IMR-90 (cell line): ENCODE results near the gene DIPK1A. TPM values are rescaled to one million over a fixed set of nuclear protein-coding genes. Genes with fewer than 3 reads are reported as not detected.

Experiments used
- ATAC-seq: fragments of 200-7000 bp; cut with Tn5 transposase; 2 replicates; pipeline ENCODE4 v1.9.1; 2020; ENCODE audit warnings: low read depth, mild to moderate bottlenecking, moderate library complexity
- BruUV-seq: library from RNA; stranded (reverse); fragments of 400-500 nt; replicated peaks from 2 replicates; lab custom pipeline; 2021; lab: Mats Ljungman, UMichigan
- CTCF ChIA-PET: fragments of 300-600 bp; formaldehyde crosslinking; extraction: SDS; loops from one replicate; lab custom pipeline; 2021; ENCODE audit warnings: antibody characterized with exemption; lab: Yijun Ruan, JAX
- POLR2A ChIA-PET: fragments of 300-600 bp; sonication (Branson Sonifier 250); formaldehyde crosslinking; loops from one replicate; lab custom pipeline; 2022; ENCODE audit warnings: antibody characterized with exemption; ENCODE audit not compliant: unreplicated experiment; lab: Charles Lee
- DNase-seq: peaks from one replicate; pipeline ENCODE4 v3.0.0; 2013
- H2AFZ ChIP-seq: replicated peaks from 2 replicates; pipeline ENCODE3; 2013; ENCODE audit warnings: low read length, mild to moderate bottlenecking; ENCODE audit not compliant: poor library complexity
- H2AK5ac ChIP-seq: 2 replicates; pipeline ENCODE4 v1.6.1; 2013; ENCODE audit warnings: low read depth, low read length, inconsistent platforms
- H2AK9ac ChIP-seq: replicated peaks from 2 replicates; pipeline ENCODE3; 2013; ENCODE audit warnings: mild to moderate bottlenecking, low read depth, low read length, moderate library complexity; ENCODE audit not compliant: poor library complexity
- H2BK120ac ChIP-seq: 2 replicates; pipeline ENCODE4 v1.6.1; 2013; ENCODE audit warnings: low read depth, low read length, inconsistent platforms
- H2BK15ac ChIP-seq: 3 replicates; pipeline ENCODE4 v1.6.1; 2013; ENCODE audit warnings: low read depth, low read length, inconsistent platforms
- H2BK20ac ChIP-seq: 2 replicates; pipeline ENCODE4 v1.6.1; 2013; ENCODE audit warnings: low read depth, mild to moderate bottlenecking, inconsistent platforms, low read length, moderate library complexity
- H2BK5ac ChIP-seq: 2 replicates; pipeline ENCODE4 v1.6.1; 2013; ENCODE audit warnings: mild to moderate bottlenecking, low read depth, low read length, inconsistent platforms; ENCODE audit not compliant: poor library complexity, severe bottlenecking
- H3K14ac ChIP-seq: replicated peaks from 2 replicates; pipeline ENCODE4 v1.6.1; 2013; ENCODE audit warnings: low read depth, low read length, inconsistent platforms
- H3K18ac ChIP-seq: 2 replicates; pipeline ENCODE4 v1.6.1; 2013; ENCODE audit warnings: low read depth, low read length, control low read depth
- H3K23ac ChIP-seq: 2 replicates; pipeline ENCODE4 v1.6.1; 2013; ENCODE audit warnings: low read depth, low read length, inconsistent platforms
- H3K27ac ChIP-seq: 2 replicates; pipeline ENCODE4 v1.5.1; 2013; ENCODE audit warnings: mild to moderate bottlenecking, control low read depth, low read length; ENCODE audit not compliant: insufficient read depth
- H3K27me3 ChIP-seq: 2 replicates; pipeline ENCODE4 v1.6.1; 2013; ENCODE audit warnings: low read length; ENCODE audit not compliant: control insufficient read depth, insufficient read depth
- H3K36me3 ChIP-seq: 2 replicates; pipeline ENCODE4 v1.6.1; 2013; ENCODE audit warnings: low read length, mixed read lengths; ENCODE audit not compliant: control insufficient read depth, insufficient read depth
- H3K4ac ChIP-seq: 2 replicates; pipeline ENCODE4 v1.6.1; 2013; ENCODE audit warnings: low read depth, low read length, inconsistent platforms
- H3K4me1 ChIP-seq: 2 replicates; pipeline ENCODE4 v1.6.1; 2013; ENCODE audit warnings: low read length, mixed read lengths; ENCODE audit not compliant: control insufficient read depth, insufficient read depth
- H3K4me2 ChIP-seq: 2 replicates; pipeline ENCODE4 v1.6.1; 2013; ENCODE audit warnings: low read depth, mild to moderate bottlenecking, control low read depth, low read length, moderate library complexity
- H3K4me3 ChIP-seq: 2 replicates; pipeline ENCODE4 v1.5.1; 2013; ENCODE audit warnings: low read depth, mild to moderate bottlenecking, control low read depth, low read length, moderate library complexity; ENCODE audit not compliant: insufficient read depth
- H3K56ac ChIP-seq: 2 replicates; pipeline ENCODE4 v1.6.1; 2013; ENCODE audit warnings: low read length, inconsistent platforms; ENCODE audit not compliant: insufficient read depth; ENCODE audit errors: extremely low read depth
- H3K79me1 ChIP-seq, 2 experiments: 2 replicates each; pipeline ENCODE4 v1.6.1; 2013; ENCODE audit warnings: low read length in 2 of 2, inconsistent platforms in 1 of 2, low read depth in 1 of 2
- H3K9ac ChIP-seq: 2 replicates; pipeline ENCODE4 v1.6.1; 2013; ENCODE audit warnings: low read depth, low read length, control low read depth
- H3K9me1 ChIP-seq: 2 replicates; pipeline ENCODE4 v1.6.1; 2013; ENCODE audit warnings: low read length, inconsistent platforms; ENCODE audit not compliant: insufficient read depth
- H3K9me3 ChIP-seq: 2 replicates; pipeline ENCODE4 v1.6.1; 2013; ENCODE audit warnings: low read length; ENCODE audit not compliant: control insufficient read depth, insufficient read depth
- H4K20me1 ChIP-seq: 2 replicates; pipeline ENCODE4 v1.6.1; 2013; ENCODE audit warnings: low read length, inconsistent platforms; ENCODE audit not compliant: insufficient read depth
- H4K5ac ChIP-seq: 2 replicates; pipeline ENCODE4 v1.6.1; 2013; ENCODE audit warnings: mild to moderate bottlenecking, low read depth, low read length, control low read depth
- H4K8ac ChIP-seq, 2 experiments: 2 replicates each; pipeline ENCODE4 v1.6.1; 2013; ENCODE audit warnings: low read depth in 2 of 2, low read length in 2 of 2, control low read depth in 1 of 2, inconsistent platforms in 1 of 2
- H4K91ac ChIP-seq: 2 replicates; pipeline ENCODE4 v1.6.1; 2013; ENCODE audit warnings: low read depth, low read length, inconsistent platforms; ENCODE audit not compliant: insufficient read depth
- BHLHE40 ChIP-seq: fragments of 150-350 bp; IDR thresholded peaks from 2 replicates; pipeline ENCODE4 v1.6.1; 2016; ENCODE audit warnings: mild to moderate bottlenecking, low read depth, low read length
- FOS ChIP-seq: fragments of 150-350 bp; IDR thresholded peaks from 2 replicates; pipeline ENCODE4 v1.6.1; 2016; ENCODE audit warnings: low read depth, low read length
- NFE2L2 ChIP-seq: fragments of 150-350 bp; IDR thresholded peaks from 2 replicates; pipeline ENCODE4 v1.6.1; 2016; ENCODE audit warnings: low read depth, mild to moderate bottlenecking, low read length
- RAD21 ChIP-seq: IDR thresholded peaks from 2 replicates; pipeline ENCODE4 v1.6.1; 2012; ENCODE audit warnings: low read length, improper control_type of control experiment
- dilution Hi-C: fragments of 300-500 bp; cut with HindIII; formaldehyde crosslinking; loops from one replicate; pipeline ENCODE4 v1.14.3; 2018; ENCODE audit warnings: low sequenced_read_pairs; ENCODE audit not compliant: unreplicated experiment
- in situ Hi-C: fragments of 300-500 bp; cut with MboI; formaldehyde crosslinking; loops from 3 replicates; pipeline ENCODE4 v1.14.3; 2019; ENCODE audit warnings: low sequenced_read_pairs, inconsistent platforms, mixed read lengths
- intact Hi-C: fragments of 100-400 bp; cut with micrococcal nuclease; formaldehyde crosslinking; loops from 2 replicates; pipeline ENCODE4 v1.10.0; 2022
- polyA plus RNA-seq, 3 experiments: library from polyadenylated mRNA; depleted of rRNA; stranded (reverse); fragments of >200 nt; gene quantifications; 2 replicates each; pipeline ENCODE4 v1.2.3, GENCODE V29; 2012; ENCODE audit warnings: low replicate concordance in 1 of 3
- total RNA-seq: library from RNA; depleted of rRNA; stranded (reverse); fragments of >200 nt; gene quantifications from 2 replicates; pipeline ENCODE4 v1.2.3, GENCODE V29; 2012

The DIPK1A gene
- total and polyA plus RNA-seq, 2 of the 4 experiments (the other 2 are of a cell fraction): 4.7 to 5.7 TPM

- Histone ChIP-seq H2BK120ac (no peak overlapping the region), H3K14ac (no peak overlapping the region), H3K27me3 (no peaks in the 10 kb centered on the region), H2BK5ac (no peak overlapping the region), H3K23ac (no peak overlapping the region), H4K8ac (no peak overlapping the region), H3K9me1 (no peaks in the 10 kb centered on the region), H2BK20ac (no peak overlapping the region), H3K9me3 (no peaks in the 10 kb centered on the region; the same call in 1 of the 2 replicates), H3K79me1 (no peaks in the 10 kb centered on the region; a peak in 2 of 4 replicates), H3K56ac (no peak overlapping the region), H2AFZ (no peak overlapping the region), H4K20me1 (no peaks in the 10 kb centered on the region), H3K27ac (no peak overlapping the region), H3K36me3 (peaks cover 5% of the 10 kb centered on the region; the same call in 1 of the 2 replicates), H3K4me2 (no peak overlapping the region), H3K9ac (no peak overlapping the region), H3K4me1 (no peaks in the 10 kb centered on the region), H3K18ac (no peak overlapping the region), H4K5ac (no peak overlapping the region), H2BK15ac (no peak overlapping the region), H3K4me3 (no peak overlapping the region), H4K91ac (no peak overlapping the region), H2AK5ac (no peak overlapping the region), H3K4ac (no peak overlapping the region), H2AK9ac (no peak overlapping the region)
- BruUV-seq: no TSS peak
- ATAC-seq (no peak), DNase-seq (no peak)
- ChIA-PET CTCF (interaction anchor here (2.1 kb wide), 1 partner anchor 139 kb away, joined by 7 read pairs; no protein-coding TSS in a partner anchor), POLR2A (no interaction called here)
- in situ Hi-C loops (loop anchor here (5.0 kb wide), 1 partner anchor 143 kb away; no protein-coding TSS in a partner anchor), dilution Hi-C loops (no loop called here), intact Hi-C loops (no loop called here)
- no peak for TF ChIP-seq BHLHE40
- TF ChIP-seq FOS: no peak
- no peak for TF ChIP-seq NFE2L2
- no peak for TF ChIP-seq RAD21
Measured at GRCh38 chr1:92854101-92854785, 107.0 kb downstream of the DIPK1A start.
